HepG2 (cell line): ENCODE measurements around the gene DPY19L1. TPM values are rescaled to one million over a fixed set of nuclear protein-coding genes. Genes with fewer than 3 reads are reported as not detected.

Experiments
- ATAC-seq: fragments of 200-7000 bp; cut with Tn5 transposase; 3 replicates; pipeline ENCODE4 v1.9.1; 2020; ENCODE audit warnings: mild to moderate bottlenecking, moderate library complexity
- BruUV-seq: library from RNA; stranded (reverse); fragments of 400-500 nt; replicated peaks from 2 replicates; lab custom pipeline; 2021; lab: Mats Ljungman, UMichigan
- CTCF ChIA-PET: fragments of 300-600 bp; formaldehyde crosslinking; extraction: SDS; loops from one replicate; lab custom pipeline; 2021; ENCODE audit warnings: low total read pairs, inconsistent platforms, low intra/inter-chr PET ratio; lab: Yijun Ruan, JAX
- POLR2A ChIA-PET: fragments of 350-600 bp; sonication (Branson Sonifier 250); formaldehyde crosslinking; loops from one replicate; lab custom pipeline; 2020; ENCODE audit warnings: antibody characterized with exemption, inconsistent platforms; lab: Yijun Ruan, JAX
- DNase-seq: peaks from one replicate; pipeline ENCODE4 v3.0.0-alpha.2; 2015; ENCODE audit warnings: low spot score
- FAIRE-seq: peaks from 3 replicates; lab custom pipeline; 2011; peaks lifted over from hg19 to GRCh38; lab: Jason Lieb, UNC
- H2AFZ ChIP-seq: one replicate; pipeline ENCODE4 v1.6.1; 2011; ENCODE audit warnings: low read length, inconsistent platforms
- H3K27ac ChIP-seq: fragments of 300-600 bp; 3 replicates; pipeline ENCODE4 v1.8.0; 2011; ENCODE audit warnings: mixed run types, mild to moderate bottlenecking, mixed read lengths, low read length, inconsistent platforms; ENCODE audit not compliant: insufficient read depth; ENCODE audit errors: extremely low read length
- H3K27me3 ChIP-seq, 2 experiments: fragments of 200-600 bp in 1 of 2; 2 replicates in 1 of 2; 3 replicates in 1 of 2; pipeline versions ENCODE4 v1.6.0 to v1.8.0; 2011; ENCODE audit warnings: low read length in 2 of 2, mild to moderate bottlenecking in 2 of 2, moderate library complexity in 2 of 2, inconsistent platforms in 1 of 2; ENCODE audit not compliant: insufficient read depth in 2 of 2, control insufficient read depth in 1 of 2
- H3K36me3 ChIP-seq, 2 experiments: fragments of 200-600 bp in 1 of 2; replicated peaks in 1 of 2; 2 replicates in 1 of 2; 3 replicates in 1 of 2; pipeline versions ENCODE4 v1.5.1 to v1.8.0; 2011; ENCODE audit warnings: low read length in 2 of 2, inconsistent platforms in 1 of 2; ENCODE audit not compliant: insufficient read depth in 2 of 2, control insufficient read depth in 1 of 2
- H3K4me1 ChIP-seq: 2 replicates; pipeline ENCODE4 v1.5.1; 2012; ENCODE audit warnings: low read length, inconsistent platforms; ENCODE audit not compliant: insufficient read depth
- H3K4me2 ChIP-seq: 2 replicates; pipeline ENCODE4 v1.6.0; 2011; ENCODE audit warnings: low read depth, low read length, inconsistent platforms
- H3K4me3 ChIP-seq, 3 experiments: fragments of 200-600 bp in 1 of 3; sonication (generic), shearing (Covaris generic) in 1 of 3; replicated peaks in 1 of 3; 2 replicates each; pipeline ENCODE4 v1.5.1; 2011 to 2016; ENCODE audit warnings: low read length in 3 of 3, inconsistent platforms in 2 of 3, low read depth in 2 of 3, mild to moderate bottlenecking in 2 of 3, control low read depth in 1 of 3, mixed read lengths in 1 of 3; ENCODE audit not compliant: insufficient read depth in 1 of 3
- H3K79me2 ChIP-seq: one replicate; pipeline ENCODE4 v1.6.1; 2011; ENCODE audit warnings: low read length, inconsistent platforms; ENCODE audit not compliant: insufficient read depth
- H3K9ac ChIP-seq: 2 replicates; pipeline ENCODE4 v1.6.0; 2011; ENCODE audit warnings: mild to moderate bottlenecking, low read depth, low read length, inconsistent platforms; ENCODE audit not compliant: insufficient read depth
- H3K9me3 ChIP-seq: 2 replicates; pipeline ENCODE4 v1.5.1; 2012; ENCODE audit warnings: mild to moderate bottlenecking, low read length
- H4K20me1 ChIP-seq: 2 replicates; pipeline ENCODE4 v1.6.0; 2011; ENCODE audit warnings: inconsistent platforms, mild to moderate bottlenecking, low read length, moderate library complexity; ENCODE audit not compliant: insufficient read depth
- AGO2 ChIP-seq: fragments of 200-400 bp; formaldehyde crosslinking; optimal IDR thresholded peaks from 2 replicates; pipeline ENCODE3; 2017; ENCODE audit warnings: mild to moderate bottlenecking, low read depth, low read length, moderate library complexity
- ATAD3A ChIP-seq: sonication (generic); formaldehyde crosslinking; IDR thresholded peaks from 2 replicates; pipeline ENCODE4 v1.4.0; 2020; ENCODE audit warnings: missing genetic modification reagents
- ATF7 ChIP-seq, 2 experiments: fragments of 450-650 bp in 1 of 2; sonication (generic) in 1 of 2; formaldehyde crosslinking in 1 of 2; IDR thresholded peaks; 2 replicates each; pipeline versions ENCODE4 v1.4.0 to v1.6.1; 2016 to 2020; ENCODE audit warnings: antibody characterized with exemption in 1 of 2, mild to moderate bottlenecking in 1 of 2, missing genetic modification reagents in 1 of 2
- CBX5 ChIP-seq: sonication (generic); formaldehyde crosslinking; IDR thresholded peaks from 2 replicates; pipeline ENCODE4 v1.4.0; 2020; ENCODE audit warnings: missing genetic modification reagents, borderline replicate concordance
- FOXJ3 ChIP-seq: sonication (generic); formaldehyde crosslinking; IDR thresholded peaks from 2 replicates; pipeline ENCODE4 v1.4.0; 2020; ENCODE audit warnings: missing genetic modification reagents, mild to moderate bottlenecking, borderline replicate concordance
- HOXA7 ChIP-seq: sonication (generic); formaldehyde crosslinking; IDR thresholded peaks from 2 replicates; pipeline ENCODE4 v1.8.1; 2022; ENCODE audit warnings: mild to moderate bottlenecking, missing genetic modification reagents, moderate library complexity
- KAT2B ChIP-seq: fragments of 150-350 bp; IDR thresholded peaks from 2 replicates; pipeline ENCODE4 v1.6.1; 2014; ENCODE audit warnings: low read depth, low read length, borderline replicate concordance
- MYNN ChIP-seq: sonication (generic); formaldehyde crosslinking; IDR thresholded peaks from 2 replicates; pipeline ENCODE4 v1.4.0; 2020; ENCODE audit warnings: mild to moderate bottlenecking, low read depth, missing genetic modification reagents
- RELA ChIP-seq: sonication (generic); formaldehyde crosslinking; IDR thresholded peaks from 2 replicates; pipeline ENCODE4 v1.4.0; 2020; ENCODE audit warnings: missing genetic modification reagents
- SOX6 ChIP-seq, 2 experiments: fragments of 450-650 bp in 1 of 2; sonication (generic) in 1 of 2; formaldehyde crosslinking in 1 of 2; IDR thresholded peaks; 2 replicates each; pipeline versions ENCODE4 v1.4.0 to v1.6.1; 2017 to 2020; ENCODE audit warnings: antibody characterized with exemption in 1 of 2, mild to moderate bottlenecking in 1 of 2, missing genetic modification reagents in 1 of 2
- SYNCRIP ChIP-seq: fragments of 200-400 bp; formaldehyde crosslinking; IDR thresholded peaks from 2 replicates; pipeline ENCODE4 v1.6.1; 2018; ENCODE audit warnings: mild to moderate bottlenecking, low read depth, low read length; ENCODE audit not compliant: insufficient read depth
- ZNF275 ChIP-seq: sonication (generic); formaldehyde crosslinking; IDR thresholded peaks from 2 replicates; pipeline ENCODE4 v1.8.0; 2022; ENCODE audit warnings: missing genetic modification reagents, mild to moderate bottlenecking, inconsistent platforms, borderline replicate concordance
- ZNF468 ChIP-seq: sonication (generic); formaldehyde crosslinking; IDR thresholded peaks from 2 replicates; pipeline ENCODE4 v1.8.0; 2022; ENCODE audit warnings: mild to moderate bottlenecking, moderate library complexity, missing genetic modification reagents
- ZNF546 ChIP-seq: sonication (generic); formaldehyde crosslinking; conservative IDR thresholded peaks from 2 replicates; pipeline ENCODE4 v1.8.1; 2023; ENCODE audit warnings: mild to moderate bottlenecking, missing genetic modification reagents
- WGBS: methylation state at CpG from one replicate; pipeline ENCODE4 v1.1.6; 2017; ENCODE audit warnings: low lambda C conversion rate; 5-methylcytosine and 5-hydroxymethylcytosine counted together
- in situ Hi-C: cut with HindIII; loops from 2 replicates; pipeline ENCODE4 v1.10.0; 2017; ENCODE audit warnings: low pct_unique_long_range_greater_than_20kb; ENCODE audit not compliant: extremely low pct_ligation_motif_present
- intact Hi-C: fragments of 100-400 bp; cut with micrococcal nuclease; formaldehyde crosslinking; loops from one replicate; pipeline ENCODE4 v1.10.0; 2022; ENCODE audit not compliant: unreplicated experiment
- polyA plus RNA-seq, 8 experiments: library from polyadenylated mRNA; depleted of rRNA in 3 of 8; stranded (reverse) in 7 of 8; unstranded in 1 of 8; fragments of >200 nt; fragmentation: Illumina TruSeq in 4 of 8; extraction: Trizol in 4 of 8; gene quantifications; 2 replicates each; pipeline versions ENCODE4 v1.2.1 to v1.2.3, GENCODE V29; 2011 to 2016; ENCODE audit warnings: low read depth in 4 of 8, missing spikeins in 1 of 8, mixed read lengths in 1 of 8; ENCODE audit not compliant: insufficient read depth in 1 of 8
- total RNA-seq, 5 experiments: library from RNA; depleted of rRNA; stranded (reverse); fragments of >200 nt; fragmentation: Illumina TruSeq; extraction: Trizol; gene quantifications; 2 replicates each; pipeline ENCODE4 v1.2.3, GENCODE V29; 2016; ENCODE audit warnings: low read depth in 1 of 5
- TF ChIP-seq, protein P1 (sequence below): sonication (generic); formaldehyde crosslinking; IDR thresholded peaks from 2 replicates; pipeline ENCODE4 v1.4.0; 2020; ENCODE audit warnings: missing genetic modification reagents, borderline replicate concordance

Gene DPY19L1
- total and polyA plus RNA-seq, 2 of the 13 experiments (the other 11 are each of a cell fraction or from before 2014, with no cell fraction given): 18.9 to 32.6 TPM

- DNase-seq (no peak), ATAC-seq (no peak), FAIRE-seq (no peak)
- H3K4me3 ChIP-seq: no peak overlapping the region
- H3K9me3 ChIP-seq: no peaks in the 10 kb centered on the region
- H3K27ac ChIP-seq: no peak overlapping the region
- intact Hi-C loops (loop anchor here (10.0 kb wide), 1 partner anchor 356 kb away; no protein-coding TSS in a partner anchor), in situ Hi-C loops (no loop called here)
- WGBS: 98% methylated on average over 2 of the region's 2 CpGs
- no peaks in the 10 kb centered on the region for H3K36me3 ChIP-seq
- peaks cover 71% of the 10 kb centered on the region for H3K79me2 ChIP-seq
- ChIA-PET POLR2A (no interaction called here), CTCF (no interaction called here)
- TF ChIP-seq ZNF546 (CRISPR knock-in tag) (no peak), ZNF468 (CRISPR knock-in tag) (no peak), CBX5 (no peak), ZNF275 (no peak), SOX6 (IDR thresholded peaks at IDR 0.05) (no peak), SOX6 (CRISPR knock-in tag; IDR thresholded peaks at IDR 0.05) (no peak), MYNN (CRISPR knock-in tag) (no peak), ATF7 (IDR thresholded peaks at IDR 0.05) (no peak), ATF7 (CRISPR knock-in tag; IDR thresholded peaks at IDR 0.05) (no peak)
- no peaks in the 10 kb centered on the region for H3K27me3 ChIP-seq
- H4K20me1 ChIP-seq: no peaks in the 10 kb centered on the region; the same call in 1 of the 2 replicates
- H2AFZ ChIP-seq: no peak overlapping the region
- H3K9ac ChIP-seq: no peak overlapping the region
- BruUV-seq: no TSS peak
- peaks cover 53% of the 10 kb centered on the region for H3K4me1 ChIP-seq
- H3K4me2 ChIP-seq: no peak overlapping the region
These were observed 6.4 kb downstream of the DPY19L1 start for GRCh38 chr7:35030848-35031247.

GRCh38 chr7:35029311-35029710, 8.0 kb downstream of the DPY19L1 start:
- DNase-seq (no peak), FAIRE-seq (no peak), ATAC-seq (no peak)
- in situ Hi-C loops: no loop called here
- H2AFZ ChIP-seq: no peak overlapping the region
- H3K4me3 ChIP-seq: no peak overlapping the region
- ChIA-PET CTCF (no interaction called here), POLR2A (no interaction called here)
- 94% methylated on average over 1 of the region's 1 CpG for WGBS
- H3K9me3 ChIP-seq: no peaks in the 10 kb centered on the region
- TF ChIP-seq SYNCRIP (no peak), RELA (CRISPR knock-in tag) (no peak), FOXJ3 (CRISPR knock-in tag) (no peak), ATAD3A (no peak), HOXA7 (CRISPR knock-in tag) (no peak), KAT2B (no peak), AGO2 (no peak)
- TF ChIP-seq, protein P1, sequence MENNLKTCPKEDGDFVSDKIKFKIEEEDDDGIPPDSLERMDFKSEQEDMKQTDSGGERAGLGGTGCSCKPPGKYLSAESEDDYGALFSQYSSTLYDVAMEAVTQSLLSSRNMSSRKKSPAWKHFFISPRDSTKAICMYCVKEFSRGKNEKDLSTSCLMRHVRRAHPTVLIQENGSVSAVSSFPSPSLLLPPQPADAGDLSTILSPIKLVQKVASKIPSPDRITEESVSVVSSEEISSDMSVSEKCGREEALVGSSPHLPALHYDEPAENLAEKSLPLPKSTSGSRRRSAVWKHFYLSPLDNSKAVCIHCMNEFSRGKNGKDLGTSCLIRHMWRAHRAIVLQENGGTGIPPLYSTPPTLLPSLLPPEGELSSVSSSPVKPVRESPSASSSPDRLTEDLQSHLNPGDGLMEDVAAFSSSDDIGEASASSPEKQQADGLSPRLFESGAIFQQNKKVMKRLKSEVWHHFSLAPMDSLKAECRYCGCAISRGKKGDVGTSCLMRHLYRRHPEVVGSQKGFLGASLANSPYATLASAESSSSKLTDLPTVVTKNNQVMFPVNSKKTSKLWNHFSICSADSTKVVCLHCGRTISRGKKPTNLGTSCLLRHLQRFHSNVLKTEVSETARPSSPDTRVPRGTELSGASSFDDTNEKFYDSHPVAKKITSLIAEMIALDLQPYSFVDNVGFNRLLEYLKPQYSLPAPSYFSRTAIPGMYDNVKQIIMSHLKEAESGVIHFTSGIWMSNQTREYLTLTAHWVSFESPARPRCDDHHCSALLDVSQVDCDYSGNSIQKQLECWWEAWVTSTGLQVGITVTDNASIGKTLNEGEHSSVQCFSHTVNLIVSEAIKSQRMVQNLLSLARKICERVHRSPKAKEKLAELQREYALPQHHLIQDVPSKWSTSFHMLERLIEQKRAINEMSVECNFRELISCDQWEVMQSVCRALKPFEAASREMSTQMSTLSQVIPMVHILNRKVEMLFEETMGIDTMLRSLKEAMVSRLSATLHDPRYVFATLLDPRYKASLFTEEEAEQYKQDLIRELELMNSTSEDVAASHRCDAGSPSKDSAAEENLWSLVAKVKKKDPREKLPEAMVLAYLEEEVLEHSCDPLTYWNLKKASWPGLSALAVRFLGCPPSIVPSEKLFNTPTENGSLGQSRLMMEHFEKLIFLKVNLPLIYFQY (CRISPR knock-in tag): no peak
- H3K79me2 ChIP-seq: peaks cover 65% of the 10 kb centered on the region
- no peaks in the 10 kb centered on the region for H3K36me3 ChIP-seq
- peaks cover 38% of the 10 kb centered on the region for H3K4me1 ChIP-seq
- BruUV-seq: no TSS peak
- H3K4me2 ChIP-seq: no peak overlapping the region
- intact Hi-C loops: no loop called here
- no peak overlapping the region for H3K9ac ChIP-seq
- no peaks in the 10 kb centered on the region for H3K27me3 ChIP-seq
- H4K20me1 ChIP-seq: no peaks in the 10 kb centered on the region; the same call in 1 of the 2 replicates
- H3K27ac ChIP-seq: no peak overlapping the region
